NCI-H446 (cell line): ENCODE measurements around the gene SLC36A3.
"Not testable (repeated sequence)": the region's sequence is repeated elsewhere in the genome, so short reads cannot be mapped to it uniquely, and the experiment has no call there.

Experiments used
- DNase-seq, 2 experiments: peaks; one replicate each; lab custom pipeline; 2025; lab: John Stamatoyannopoulos, UW

Gene SLC36A3

DNA sequence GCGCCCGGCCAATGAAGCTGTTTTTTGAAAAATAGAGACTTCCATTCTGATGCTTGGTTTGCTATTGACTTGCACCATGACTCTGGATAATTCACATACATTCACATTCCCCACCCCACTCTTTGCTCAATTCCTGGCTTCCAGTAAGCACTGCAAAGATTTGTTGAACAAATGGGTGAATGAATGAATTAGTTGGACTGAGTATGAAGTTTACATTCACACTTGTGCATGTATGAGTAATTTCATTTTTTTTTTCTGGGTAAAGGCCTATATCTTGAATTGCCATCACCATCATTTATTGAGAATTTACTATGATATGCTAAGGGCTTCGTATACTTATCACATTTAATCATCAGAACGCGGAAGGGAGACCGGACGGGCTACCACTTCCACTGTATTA, 65.9 kb downstream of the SLC36A3 start:
- DNase-seq: no peak

DNA sequence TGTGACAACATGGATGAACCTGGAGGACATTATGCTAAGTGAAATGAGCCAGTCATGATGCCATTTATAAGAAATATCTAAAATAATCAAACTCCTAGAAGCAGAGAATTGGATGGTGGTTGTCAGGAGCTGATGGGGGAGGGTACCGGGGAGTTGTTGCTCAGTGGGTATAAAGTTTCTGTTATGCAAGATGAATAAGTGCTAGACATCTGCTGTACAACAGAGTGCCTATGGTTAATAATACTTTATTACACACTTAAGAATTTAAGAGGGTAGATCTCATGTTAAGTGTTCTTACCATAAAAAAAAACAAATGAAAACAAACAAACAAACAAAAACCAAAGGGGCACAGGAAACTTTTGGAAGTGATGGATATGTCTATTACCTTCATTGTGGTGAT, 66.7 kb downstream of the SLC36A3 start:
- DNase-seq: no peak

DNA sequence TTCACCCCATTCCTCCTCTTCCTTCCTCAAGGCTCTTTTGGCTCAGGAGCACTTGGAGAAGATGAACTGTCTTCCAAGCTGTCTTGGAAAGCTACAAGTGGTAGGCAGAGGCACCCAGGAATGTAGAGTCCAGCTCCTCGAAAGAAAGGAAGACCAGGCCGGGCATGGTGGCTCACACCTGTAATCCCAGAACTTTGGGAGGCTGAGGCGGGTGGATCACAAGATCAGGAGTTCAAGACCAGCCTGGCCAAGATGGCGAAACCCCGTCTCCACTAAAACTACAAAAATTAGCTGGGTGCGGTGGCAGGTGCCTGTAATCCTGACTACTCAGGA, 68.4 kb downstream of the SLC36A3 start:
- not testable (repeated sequence) for DNase-seq

- DNase-seq: no peak
Observed at GRCh38 chr5:151234476-151235238, 68.9 kb downstream of the SLC36A3 start.

GRCh38 chr5:151233616-151234085, 69.9 kb downstream of the SLC36A3 start:
- no peak for DNase-seq

GRCh38 chr5:151231359-151231758, 72.2 kb downstream of the SLC36A3 start:
- DNase-seq: no peak

GRCh38 chr5:151230048-151230680, 73.4 kb downstream of the SLC36A3 start:
- no peak for DNase-seq

DNA sequence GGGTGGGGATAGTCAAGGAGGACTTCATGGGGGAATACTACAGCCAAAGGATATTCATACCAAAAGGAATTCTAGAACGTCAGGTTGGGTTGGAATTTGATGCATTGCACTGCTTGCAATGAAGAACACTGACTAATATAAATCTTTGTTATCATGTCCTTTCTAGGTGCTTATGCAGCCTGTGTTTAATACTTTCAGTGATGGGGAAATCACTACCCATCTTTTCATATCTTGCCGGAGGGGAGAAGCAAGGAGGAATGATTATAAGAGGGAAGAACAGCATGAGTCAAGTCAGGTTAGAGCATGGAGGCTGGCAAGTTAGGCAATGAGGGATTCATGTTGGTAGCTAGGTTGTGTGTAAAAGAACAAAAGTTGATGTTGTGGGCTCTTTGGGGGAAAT, 74.6 kb downstream of the SLC36A3 start:
- DNase-seq: no peak

DNA sequence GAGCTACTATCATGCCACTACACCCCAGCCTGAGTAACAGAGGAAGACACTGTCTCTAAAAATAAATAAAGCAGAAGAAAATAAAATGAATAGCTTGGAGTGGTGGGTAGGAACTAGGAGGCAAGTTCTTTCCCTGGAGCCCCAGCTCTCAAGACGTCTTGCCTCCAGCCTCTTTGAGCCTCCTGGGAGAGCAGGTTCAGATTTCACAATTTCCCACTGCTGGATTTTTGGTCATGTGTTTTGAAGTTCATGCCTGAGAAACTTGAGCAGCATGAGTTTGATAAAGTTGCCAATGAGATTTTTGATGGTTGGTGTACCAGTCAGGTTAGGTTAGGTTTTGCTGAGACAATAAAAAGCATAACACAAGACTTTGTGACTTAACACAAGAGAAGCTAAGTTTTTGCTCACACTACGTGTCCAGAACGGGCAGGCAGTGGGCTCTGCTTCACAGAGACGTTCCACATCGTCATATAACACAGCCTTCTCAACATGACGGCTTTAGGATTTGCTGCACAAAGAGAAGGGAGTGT, 75.6 kb downstream of the SLC36A3 start:
- DNase-seq: no peak
